Liver (tissue), 9 donors: Measurements from ENCODE around the gene AFF2. TPM values are rescaled to one million over a fixed set of nuclear protein-coding genes. Genes with fewer than 3 reads are reported as not detected.

Experiments used
- DNase-seq: peaks from one replicate; pipeline ENCODE4 v3.0.0-alpha.2; 2017; ENCODE audit warnings: low spot score
- H3K27ac ChIP-seq, 2 donors: one replicate each; pipeline ENCODE4 v1.7.0; 2013; ENCODE audit warnings: inconsistent platforms in 2 of 2, low read length in 2 of 2, control low read depth in 1 of 2, low read depth in 1 of 2, mild to moderate bottlenecking in 1 of 2
- H3K27me3 ChIP-seq, 4 donors: one replicate each; pipeline versions ENCODE4 v1.6.1 to v1.7.0; 2013; ENCODE audit warnings: low read length in 3 of 4, inconsistent platforms in 1 of 4, mild to moderate bottlenecking in 1 of 4, moderate library complexity in 1 of 4; ENCODE audit not compliant: control insufficient read depth in 4 of 4, insufficient read depth in 4 of 4
- H3K36me3 ChIP-seq, 4 donors: one replicate each; pipeline versions ENCODE4 v1.6.1 to v1.7.0; 2013; ENCODE audit warnings: low read length in 3 of 4, mild to moderate bottlenecking in 3 of 4, low read depth in 1 of 4, moderate library complexity in 1 of 4; ENCODE audit not compliant: control insufficient read depth in 4 of 4, insufficient read depth in 3 of 4
- H3K4me1 ChIP-seq, 4 donors: one replicate each; pipeline versions ENCODE4 v1.6.1 to v1.7.0; 2013; ENCODE audit warnings: low read length in 3 of 4, mild to moderate bottlenecking in 3 of 4, moderate library complexity in 1 of 4; ENCODE audit not compliant: control insufficient read depth in 4 of 4, insufficient read depth in 4 of 4
- H3K4me3 ChIP-seq, 3 donors: one replicate each; pipeline versions ENCODE4 v1.6.1 to v1.7.0; 2013; ENCODE audit warnings: low read length in 3 of 3, control low read depth in 1 of 3, low read depth in 1 of 3, mild to moderate bottlenecking in 1 of 3
- H3K9ac ChIP-seq, 2 donors: one replicate each; pipeline ENCODE4 v1.7.0; 2013; ENCODE audit warnings: low read length in 2 of 2, mild to moderate bottlenecking in 2 of 2, moderate library complexity in 2 of 2, control low read depth in 1 of 2, low read depth in 1 of 2
- H3K9me3 ChIP-seq, 4 donors: one replicate each; pipeline versions ENCODE4 v1.6.1 to v1.7.0; 2013; ENCODE audit warnings: low read length in 3 of 4; ENCODE audit not compliant: control insufficient read depth in 4 of 4
- EGR1 ChIP-seq, 2 donors: IDR thresholded peaks; 2 replicates each; pipeline ENCODE4 v1.6.1; 2016 to 2018; ENCODE audit warnings: antibody characterized with exemption in 2 of 2, low read depth in 2 of 2
- FOXA1 ChIP-seq: IDR thresholded peaks from 2 replicates; pipeline ENCODE4 v1.6.1; 2016; ENCODE audit warnings: antibody characterized with exemption
- FOXA2 ChIP-seq: IDR thresholded peaks from 2 replicates; pipeline ENCODE4 v1.6.1; 2016; ENCODE audit warnings: antibody characterized with exemption
- GABPA ChIP-seq, 2 donors: IDR thresholded peaks in 1 of 2; conservative IDR thresholded peaks in 1 of 2; 2 replicates each; pipeline ENCODE4 v1.6.1; 2016; ENCODE audit warnings: antibody characterized with exemption in 2 of 2, mild to moderate bottlenecking in 1 of 2, moderate library complexity in 1 of 2
- HNF4A ChIP-seq, 2 donors: conservative IDR thresholded peaks; 2 replicates each; pipeline ENCODE4 v1.6.1; 2016; ENCODE audit warnings: antibody characterized with exemption in 2 of 2, mild to moderate bottlenecking in 2 of 2
- HNF4G ChIP-seq: IDR thresholded peaks from 2 replicates; pipeline ENCODE4 v1.6.1; 2016; ENCODE audit warnings: antibody characterized with exemption
- JUND ChIP-seq, 2 donors: IDR thresholded peaks; 2 replicates each; pipeline ENCODE4 v1.6.1; 2016; ENCODE audit warnings: antibody characterized with exemption in 2 of 2
- MAX ChIP-seq: IDR thresholded peaks from 2 replicates; pipeline ENCODE4 v1.6.1; 2016; ENCODE audit warnings: antibody characterized with exemption
- NR2F2 ChIP-seq: IDR thresholded peaks from 2 replicates; pipeline ENCODE4 v1.6.1; 2016; ENCODE audit warnings: antibody characterized with exemption
- RAD21 ChIP-seq, 2 donors: IDR thresholded peaks; 2 replicates each; pipeline ENCODE4 v1.6.1; 2016; ENCODE audit warnings: antibody characterized with exemption in 2 of 2, mild to moderate bottlenecking in 2 of 2
- REST ChIP-seq: IDR thresholded peaks from 2 replicates; pipeline ENCODE4 v1.6.1; 2016; ENCODE audit warnings: antibody characterized with exemption, mild to moderate bottlenecking
- RXRA ChIP-seq, 2 donors: IDR thresholded peaks; 2 replicates each; pipeline ENCODE4 v1.6.1; 2017 to 2018; ENCODE audit warnings: antibody characterized with exemption in 2 of 2, mild to moderate bottlenecking in 1 of 2
- SP1 ChIP-seq: IDR thresholded peaks from 2 replicates; pipeline ENCODE4 v1.6.1; 2018; ENCODE audit warnings: antibody characterized with exemption, mild to moderate bottlenecking
- TAF1 ChIP-seq: conservative IDR thresholded peaks from 2 replicates; pipeline ENCODE4 v1.6.1; 2016; ENCODE audit warnings: antibody characterized with exemption, mild to moderate bottlenecking
- YY1 ChIP-seq: IDR thresholded peaks from 2 replicates; pipeline ENCODE4 v1.6.1; 2016; ENCODE audit warnings: antibody characterized with exemption, mild to moderate bottlenecking
- WGBS: extraction: QIAGEN DNeasy Blood & Tissue Kit; methylation state at CpG from one replicate; pipeline ENCODE4 v1.1.7; 2013; 5-methylcytosine and 5-hydroxymethylcytosine counted together
- polyA plus RNA-seq, 2 donors: library from polyadenylated mRNA; stranded (reverse) in 1 of 2; unstranded in 1 of 2; fragments of 200-250 nt in 1 of 2; fragments of >200 nt in 1 of 2; fragmentation: Nextera tagmentation in 1 of 2; extraction: Ambion mirVana in 1 of 2; gene quantifications; one replicate each; pipeline versions ENCODE4 v1.2.1 to v1.2.3, GENCODE V29; 2013 to 2015
- total RNA-seq, 2 donors: library from RNA; depleted of rRNA; stranded (reverse); fragments of >200 nt; gene quantifications; one replicate each; pipeline ENCODE4 v1.2.3, GENCODE V29; 2014
- TF ChIP-seq, protein P1 (sequence below): IDR thresholded peaks from 2 replicates; pipeline ENCODE4 v1.6.1; 2016; ENCODE audit warnings: antibody characterized with exemption
- TF ChIP-seq, protein P2 (sequence below): IDR thresholded peaks from 2 replicates; pipeline ENCODE4 v1.6.1; 2016; ENCODE audit warnings: antibody characterized with exemption
- TF ChIP-seq, protein P3 (sequence below): fragments of 150-350 bp; IDR thresholded peaks from 2 replicates; pipeline ENCODE4 v1.5.1; 2017; ENCODE audit warnings: improper control_type of control experiment, low read depth, low read length; ENCODE audit not compliant: missing input control
- donor health status: healthy.
- donor health status: healthy.
- donor health status: healthy.
- donor health status: healthy.
- donor health status: healthy.

Gene AFF2
- total and polyA plus RNA-seq, 4 donors: 0.01 to 1.6 (median 0.50) TPM; not detected in 1

GRCh38 chrX:148540671-148541583, 40.5 kb downstream of the AFF2 start:
- Histone ChIP-seq H3K4me1 (no peaks in the 10 kb centered on the region), H3K9ac (no peak overlapping the region), H3K36me3 (no peaks in the 10 kb centered on the region), H3K4me3 (no peak overlapping the region), H3K27me3 (no peaks in the 10 kb centered on the region), H3K9me3 (no peaks in the 10 kb centered on the region), H3K27ac (no peak overlapping the region)
- DNase-seq: no peak
- TF ChIP-seq EGR1 (IDR thresholded peaks at IDR 0.05; ENCODE audit: low read depth in 2 of 2): no peak
- TF ChIP-seq FOXA1: no peak
- TF ChIP-seq NR2F2: no peak
- TF ChIP-seq FOXA2: no peak
- TF ChIP-seq TAF1: no peak
- no peak for TF ChIP-seq JUND (IDR thresholded peaks at IDR 0.05)
- TF ChIP-seq RXRA (IDR thresholded peaks at IDR 0.05): no peak
- no peak for TF ChIP-seq YY1
- TF ChIP-seq, protein P1, sequence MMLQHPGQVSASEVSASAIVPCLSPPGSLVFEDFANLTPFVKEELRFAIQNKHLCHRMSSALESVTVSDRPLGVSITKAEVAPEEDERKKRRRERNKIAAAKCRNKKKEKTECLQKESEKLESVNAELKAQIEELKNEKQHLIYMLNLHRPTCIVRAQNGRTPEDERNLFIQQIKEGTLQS: no peak
- no peak for TF ChIP-seq SP1
- TF ChIP-seq HNF4G: no peak
- 79% methylated on average over 10 of the region's 10 CpGs for WGBS

- no peaks in the 10 kb centered on the region for H3K9me3 ChIP-seq
- TF ChIP-seq SP1: no peak
- TF ChIP-seq TAF1: no peak
- TF ChIP-seq, protein P1: no peak
- TF ChIP-seq FOXA2: no peak
- TF ChIP-seq, protein P2, sequence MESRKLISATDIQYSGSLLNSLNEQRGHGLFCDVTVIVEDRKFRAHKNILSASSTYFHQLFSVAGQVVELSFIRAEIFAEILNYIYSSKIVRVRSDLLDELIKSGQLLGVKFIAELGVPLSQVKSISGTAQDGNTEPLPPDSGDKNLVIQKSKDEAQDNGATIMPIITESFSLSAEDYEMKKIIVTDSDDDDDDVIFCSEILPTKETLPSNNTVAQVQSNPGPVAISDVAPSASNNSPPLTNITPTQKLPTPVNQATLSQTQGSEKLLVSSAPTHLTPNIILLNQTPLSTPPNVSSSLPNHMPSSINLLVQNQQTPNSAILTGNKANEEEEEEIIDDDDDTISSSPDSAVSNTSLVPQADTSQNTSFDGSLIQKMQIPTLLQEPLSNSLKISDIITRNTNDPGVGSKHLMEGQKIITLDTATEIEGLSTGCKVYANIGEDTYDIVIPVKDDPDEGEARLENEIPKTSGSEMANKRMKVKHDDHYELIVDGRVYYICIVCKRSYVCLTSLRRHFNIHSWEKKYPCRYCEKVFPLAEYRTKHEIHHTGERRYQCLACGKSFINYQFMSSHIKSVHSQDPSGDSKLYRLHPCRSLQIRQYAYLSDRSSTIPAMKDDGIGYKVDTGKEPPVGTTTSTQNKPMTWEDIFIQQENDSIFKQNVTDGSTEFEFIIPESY: no peak
- no peak for TF ChIP-seq MAX
- TF ChIP-seq NR2F2: no peak
- TF ChIP-seq GABPA (IDR thresholded peaks at IDR 0.05 in 1 of 2, conservative IDR thresholded peaks at IDR 0.05 in 1 of 2): no peak
- TF ChIP-seq JUND (IDR thresholded peaks at IDR 0.05): no peak
- TF ChIP-seq, protein P3, sequence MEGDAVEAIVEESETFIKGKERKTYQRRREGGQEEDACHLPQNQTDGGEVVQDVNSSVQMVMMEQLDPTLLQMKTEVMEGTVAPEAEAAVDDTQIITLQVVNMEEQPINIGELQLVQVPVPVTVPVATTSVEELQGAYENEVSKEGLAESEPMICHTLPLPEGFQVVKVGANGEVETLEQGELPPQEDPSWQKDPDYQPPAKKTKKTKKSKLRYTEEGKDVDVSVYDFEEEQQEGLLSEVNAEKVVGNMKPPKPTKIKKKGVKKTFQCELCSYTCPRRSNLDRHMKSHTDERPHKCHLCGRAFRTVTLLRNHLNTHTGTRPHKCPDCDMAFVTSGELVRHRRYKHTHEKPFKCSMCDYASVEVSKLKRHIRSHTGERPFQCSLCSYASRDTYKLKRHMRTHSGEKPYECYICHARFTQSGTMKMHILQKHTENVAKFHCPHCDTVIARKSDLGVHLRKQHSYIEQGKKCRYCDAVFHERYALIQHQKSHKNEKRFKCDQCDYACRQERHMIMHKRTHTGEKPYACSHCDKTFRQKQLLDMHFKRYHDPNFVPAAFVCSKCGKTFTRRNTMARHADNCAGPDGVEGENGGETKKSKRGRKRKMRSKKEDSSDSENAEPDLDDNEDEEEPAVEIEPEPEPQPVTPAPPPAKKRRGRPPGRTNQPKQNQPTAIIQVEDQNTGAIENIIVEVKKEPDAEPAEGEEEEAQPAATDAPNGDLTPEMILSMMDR: no peak
- no peak for TF ChIP-seq REST
- no peak for TF ChIP-seq RAD21 (IDR thresholded peaks at IDR 0.05)
- TF ChIP-seq EGR1 (IDR thresholded peaks at IDR 0.05; ENCODE audit: low read depth in 2 of 2): no peak
- TF ChIP-seq FOXA1: no peak
- TF ChIP-seq RXRA (IDR thresholded peaks at IDR 0.05): no peak
- no peak for TF ChIP-seq YY1
- no peak for TF ChIP-seq HNF4G
- no peak for TF ChIP-seq HNF4A (conservative IDR thresholded peaks at IDR 0.05)
- H3K27ac ChIP-seq: no peak overlapping the region
- no peaks in the 10 kb centered on the region for H3K27me3 ChIP-seq
- H3K36me3 ChIP-seq: no peaks in the 10 kb centered on the region
- H3K4me3 ChIP-seq: no peak overlapping the region
- no peak for DNase-seq
- no peaks in the 10 kb centered on the region for H3K4me1 ChIP-seq
- no peak overlapping the region for H3K9ac ChIP-seq
These were observed 41.1 kb downstream of the AFF2 start for GRCh38 chrX:148541584-148541940.
